NOMO-1 (cell line): ENCODE data around the gene TTC36.
A peak's percentile ranks its signal among the peaks of the same experiment; 100 is the strongest.
"Not testable (repeated sequence)": the region's sequence is repeated elsewhere in the genome, so short reads cannot be mapped to it uniquely, and the experiment has no call there.

Experiments used
- DNase-seq, 2 experiments: peaks; one replicate each; lab custom pipeline; 2025; ENCODE audit not compliant: unreplicated experiment in 2 of 2; lab: John Stamatoyannopoulos, UW

The TTC36 gene

GRCh38 chr11:118531597-118532084, 4.4 kb downstream of the TTC36 start:
- DNase-seq: no peak

DNA sequence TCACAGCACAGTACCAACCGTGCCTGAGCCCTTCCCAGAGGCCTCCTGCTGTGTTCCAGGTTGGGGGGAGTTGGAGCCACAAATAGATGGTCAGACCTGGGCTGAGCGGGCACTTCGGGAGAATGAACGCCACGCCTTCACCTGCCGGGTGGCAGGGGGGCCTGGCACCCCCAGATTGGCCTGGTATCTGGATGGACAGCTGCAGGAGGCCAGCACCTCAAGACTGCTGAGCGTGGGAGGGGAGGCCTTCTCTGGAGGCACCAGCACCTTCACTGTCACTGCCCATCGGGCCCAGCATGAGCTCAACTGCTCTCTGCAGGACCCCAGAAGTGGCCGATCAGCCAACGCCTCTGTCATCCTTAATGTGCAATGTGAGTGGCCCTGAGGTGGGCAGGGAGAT, 4.8 kb downstream of the TTC36 start:
- no peak for DNase-seq

DNA sequence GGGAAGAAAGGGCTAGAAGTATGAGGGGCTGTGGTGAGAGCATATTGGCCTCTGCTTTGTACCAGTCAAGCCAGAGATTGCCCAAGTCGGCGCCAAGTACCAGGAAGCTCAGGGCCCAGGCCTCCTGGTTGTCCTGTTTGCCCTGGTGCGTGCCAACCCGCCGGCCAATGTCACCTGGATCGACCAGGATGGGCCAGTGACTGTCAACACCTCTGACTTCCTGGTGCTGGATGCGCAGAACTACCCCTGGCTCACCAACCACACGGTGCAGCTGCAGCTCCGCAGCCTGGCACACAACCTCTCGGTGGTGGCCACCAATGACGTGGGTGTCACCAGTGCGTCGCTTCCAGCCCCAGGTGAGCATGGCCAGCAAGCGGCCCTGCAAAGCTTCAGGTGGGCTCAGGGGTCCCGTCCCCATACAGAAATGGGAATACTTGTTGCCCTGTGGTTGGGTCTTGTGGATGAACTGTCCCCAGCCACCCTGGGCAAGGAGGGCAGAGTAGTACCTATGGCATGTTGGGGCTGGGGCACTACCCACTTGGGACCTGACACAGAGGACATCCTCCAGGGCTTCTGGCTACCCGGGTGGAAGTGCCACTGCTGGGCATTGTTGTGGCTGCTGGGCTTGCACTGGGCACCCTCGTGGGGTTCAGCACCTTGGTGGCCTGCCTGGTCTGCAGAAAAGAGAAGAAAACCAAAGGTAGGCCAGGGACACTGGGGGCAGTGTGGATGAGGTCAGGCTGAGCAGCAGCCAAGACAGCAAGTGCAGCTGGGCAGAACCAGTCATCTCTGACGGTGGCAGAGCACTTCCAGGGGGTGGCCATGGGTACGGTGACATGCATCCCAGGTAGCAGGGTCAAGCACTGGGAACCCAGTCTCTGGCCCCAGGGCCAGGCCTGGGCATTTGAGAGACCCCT, 5.8 kb downstream of the TTC36 start:
- no peak for DNase-seq

DNA sequence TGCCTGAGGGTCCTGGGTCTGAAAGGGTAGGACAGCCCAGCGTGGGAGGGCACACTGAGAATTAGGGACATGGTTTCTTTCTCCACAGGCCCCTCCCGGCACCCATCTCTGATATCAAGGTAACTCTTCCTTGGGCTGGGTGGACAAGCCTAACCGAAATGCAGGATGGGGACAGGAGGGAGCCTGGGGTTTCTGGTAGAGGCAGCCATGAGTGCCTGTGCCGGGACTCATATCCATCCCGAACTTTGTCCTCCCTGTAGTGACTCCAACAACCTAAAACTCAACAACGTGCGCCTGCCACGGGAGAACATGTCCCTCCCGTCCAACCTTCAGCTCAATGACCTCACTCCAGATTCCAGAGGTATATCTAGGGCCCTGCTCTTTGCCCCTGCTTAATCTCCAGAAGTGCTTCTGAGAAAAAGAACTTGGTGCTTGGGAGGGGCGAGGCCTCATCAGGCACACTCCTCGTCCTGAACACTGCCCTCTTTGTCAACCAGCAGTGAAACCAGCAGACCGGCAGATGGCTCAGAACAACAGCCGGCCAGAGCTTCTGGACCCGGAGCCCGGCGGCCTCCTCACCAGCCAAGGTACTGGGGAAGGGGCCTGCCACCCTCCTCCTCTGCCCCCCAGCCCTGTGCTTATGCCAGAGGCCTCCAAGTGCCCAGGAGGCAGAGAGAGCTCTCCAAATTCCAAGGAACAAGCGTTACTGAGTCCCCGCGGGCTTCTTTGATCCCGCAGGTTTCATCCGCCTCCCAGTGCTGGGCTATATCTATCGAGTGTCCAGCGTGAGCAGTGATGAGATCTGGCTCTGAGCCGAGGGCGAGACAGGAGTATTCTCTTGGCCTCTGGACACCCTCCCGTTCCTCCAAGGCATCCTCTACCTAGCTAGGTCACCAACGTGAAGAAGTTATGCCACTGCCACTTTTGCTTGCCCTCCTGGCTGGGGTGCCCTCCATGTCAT, 6.8 kb downstream of the TTC36 start:
- DNase-seq: no peak

DNA sequence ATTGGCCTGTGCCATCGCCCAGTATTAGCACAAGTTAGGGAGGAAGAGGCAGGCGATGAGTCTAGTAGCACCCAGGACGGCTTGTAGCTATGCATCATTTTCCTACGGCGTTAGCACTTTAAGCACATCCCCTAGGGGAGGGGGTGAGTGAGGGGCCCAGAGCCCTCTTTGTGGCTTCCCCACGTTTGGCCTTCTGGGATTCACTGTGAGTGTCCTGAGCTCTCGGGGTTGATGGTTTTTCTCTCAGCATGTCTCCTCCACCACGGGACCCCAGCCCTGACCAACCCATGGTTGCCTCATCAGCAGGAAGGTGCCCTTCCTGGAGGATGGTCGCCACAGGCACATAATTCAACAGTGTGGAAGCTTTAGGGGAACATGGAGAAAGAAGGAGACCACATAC, 8.0 kb downstream of the TTC36 start:
- no peak for DNase-seq

DNA sequence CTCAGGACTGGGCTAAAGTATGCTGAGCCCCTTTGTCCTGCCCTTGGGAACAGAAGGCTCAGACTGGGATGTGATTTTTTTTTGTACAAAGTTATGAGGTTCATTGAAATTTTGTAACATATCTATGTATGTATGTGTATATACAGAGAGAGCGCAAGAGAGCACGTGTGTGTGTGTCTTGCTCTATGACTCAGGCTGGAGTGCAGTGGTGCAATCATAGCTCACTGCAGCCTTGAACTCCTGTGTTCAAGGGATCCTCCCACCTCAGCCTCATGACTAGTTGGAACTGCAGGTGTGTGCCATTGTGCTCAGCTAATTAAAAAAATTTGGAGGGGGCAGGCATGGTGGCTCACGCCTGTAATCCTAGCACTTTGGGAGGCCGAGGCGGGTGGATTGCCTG, 9.5 kb downstream of the TTC36 start:
- no peak for DNase-seq

GRCh38 chr11:118537409-118537980, 10.2 kb downstream of the TTC36 start:
- DNase-seq: no peak

- DNase-seq: no peak
These were observed 16.9 kb downstream of the TTC36 start for GRCh38 chr11:118544010-118544646.

GRCh38 chr11:118544647-118545010, 17.4 kb downstream of the TTC36 start:
- no peak for DNase-seq

GRCh38 chr11:118545533-118545932, 18.3 kb downstream of the TTC36 start:
- DNase-seq: no peak

DNA sequence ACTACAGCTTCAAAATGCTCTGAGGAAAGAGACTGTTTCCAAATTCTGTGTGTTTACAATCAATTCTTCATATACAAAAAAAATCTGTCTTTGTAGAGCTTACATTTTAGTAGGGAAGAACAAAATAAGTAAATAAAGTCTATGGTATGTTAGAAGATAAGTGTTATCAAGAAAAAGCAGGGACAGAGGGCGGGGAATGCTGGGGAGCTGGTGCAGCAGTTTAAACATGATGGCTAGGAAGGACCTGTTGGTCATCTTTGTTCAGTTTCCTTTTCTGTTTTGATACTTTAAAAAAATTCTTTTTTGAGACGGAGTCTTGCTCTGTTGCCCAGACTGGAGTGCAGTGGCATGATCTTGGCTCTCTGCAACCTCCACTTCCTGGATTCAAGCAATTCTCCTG, 19.9 kb downstream of the TTC36 start:
- no peak for DNase-seq

GRCh38 chr11:118552341-118552740, 25.1 kb downstream of the TTC36 start:
- DNase-seq: no peak

GRCh38 chr11:118560806-118561205, 33.5 kb downstream of the TTC36 start:
- no peak for DNase-seq

GRCh38 chr11:118565051-118565450, 37.8 kb downstream of the TTC36 start:
- no peak for DNase-seq

DNA sequence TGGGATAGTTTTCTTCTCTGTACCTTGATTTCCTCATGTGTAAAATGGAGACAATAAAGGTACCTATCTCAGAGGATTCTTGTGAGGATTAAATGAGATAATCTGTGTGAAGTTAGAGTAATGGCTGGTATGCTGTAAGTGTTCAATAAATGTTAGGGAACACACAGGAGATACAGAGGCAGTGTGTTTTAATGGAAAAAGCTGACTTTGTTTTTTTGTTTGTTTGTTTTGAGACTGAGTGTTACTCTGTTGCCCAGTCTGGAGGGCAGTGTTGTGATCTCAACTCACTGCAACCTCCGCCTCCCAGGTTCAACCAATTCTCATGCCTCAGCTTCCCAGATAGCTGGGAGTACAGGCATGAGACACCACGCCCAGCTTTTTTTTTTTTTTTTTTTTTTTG, 42.4 kb downstream of the TTC36 start:
- no peak for DNase-seq

DNA sequence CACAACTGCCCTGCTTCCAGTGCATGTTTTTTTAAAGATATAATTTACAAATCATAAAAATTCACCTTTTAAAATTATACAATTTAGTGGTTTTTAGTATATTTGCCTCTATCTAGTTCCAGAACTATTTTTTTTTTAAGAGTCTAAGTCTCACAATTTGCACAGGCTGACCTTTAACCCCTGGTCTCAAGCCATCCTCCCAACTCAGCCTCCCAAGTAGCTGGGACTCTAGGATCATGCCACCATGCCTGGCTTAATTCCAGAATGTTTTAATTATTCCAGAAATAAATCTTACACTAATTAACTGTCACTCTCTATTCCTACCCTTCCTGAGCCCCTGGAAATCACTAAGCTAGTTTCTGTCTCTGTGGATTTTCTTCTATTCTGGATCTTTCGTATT, 43.5 kb downstream of the TTC36 start:
- DNase-seq: no peak

GRCh38 chr11:118571701-118572060, 44.4 kb downstream of the TTC36 start:
- DNase-seq: not testable (repeated sequence)

- DNase-seq: peak; percentile 67 to 72
These were observed 45.0 kb downstream of the TTC36 start, which contains the start of gene ARCN1 for GRCh38 chr11:118572061-118572980. Gene ARCN1 (plus strand): TSS chr11:118572409. CDS start chr11:118572548, 139 bp downstream.

GRCh38 chr11:118572981-118573550, 45.8 kb downstream of the TTC36 start:
- peak in 1 of 2 experiments; percentile 40 for DNase-seq
